Hematopoietic multipotent progenitor cell treated with erythropoietin and hydrocortisone succinate and interleukin-3 and kit ligand, for 17 days (in vitro differentiated cells): ENCODE data around the gene GBE1.

Experiments
- DNase-seq: peaks from one replicate; pipeline ENCODE4 v3.0.0-alpha.2; 2015; ENCODE audit warnings: low spot score

The GBE1 gene

GRCh38 chr3:81621277-81621676 lies 140.2 kb downstream of the GBE1 start:
- no peak for DNase-seq

- no peak for DNase-seq
Observed at GRCh38 chr3:81620849-81621248, 140.6 kb downstream of the GBE1 start.

- no peak for DNase-seq
Observed at GRCh38 chr3:81612768-81613167, 148.7 kb downstream of the GBE1 start.

- no peak for DNase-seq
Observed at GRCh38 chr3:81602781-81603180, 158.7 kb downstream of the GBE1 start.

- no peak for DNase-seq
Observed at GRCh38 chr3:81601707-81602305, 159.6 kb downstream of the GBE1 start.

GRCh38 chr3:81592101-81592500 lies 169.3 kb downstream of the GBE1 start:
- no peak for DNase-seq

GRCh38 chr3:81585937-81586336 lies 175.5 kb downstream of the GBE1 start:
- DNase-seq: no peak

- no peak for DNase-seq
Observed at GRCh38 chr3:81585056-81585455, 176.4 kb downstream of the GBE1 start.

GRCh38 chr3:81581966-81582599 lies 179.4 kb downstream of the GBE1 start:
- DNase-seq: peak; percentile 18

- no peak for DNase-seq
Observed at GRCh38 chr3:81580355-81580754, 181.1 kb downstream of the GBE1 start.

- DNase-seq: no peak
Observed at GRCh38 chr3:81579744-81580143, 181.7 kb downstream of the GBE1 start.

GRCh38 chr3:81572201-81572756 lies 189.2 kb downstream of the GBE1 start:
- no peak for DNase-seq

- no peak for DNase-seq
Observed at GRCh38 chr3:81568378-81568777, 193.1 kb downstream of the GBE1 start.

- no peak for DNase-seq
Observed at GRCh38 chr3:81565041-81565440, 196.4 kb downstream of the GBE1 start.

GRCh38 chr3:81558106-81558505 lies 203.3 kb downstream of the GBE1 start:
- no peak for DNase-seq

GRCh38 chr3:81554801-81555200 lies 206.6 kb downstream of the GBE1 start:
- DNase-seq: no peak

- DNase-seq: no peak
Observed at GRCh38 chr3:81554388-81554787, 207.1 kb downstream of the GBE1 start.

GRCh38 chr3:81550415-81550814 lies 211.0 kb downstream of the GBE1 start:
- DNase-seq: no peak

- DNase-seq: no peak
Observed at GRCh38 chr3:81549831-81550230, 211.6 kb downstream of the GBE1 start.

GRCh38 chr3:81549388-81549787 lies 212.1 kb downstream of the GBE1 start:
- DNase-seq: peak; percentile 10

GRCh38 chr3:81545572-81545971 lies 215.9 kb downstream of the GBE1 start:
- DNase-seq: no peak

GRCh38 chr3:81544385-81544784 lies 217.1 kb downstream of the GBE1 start:
- DNase-seq: no peak

GRCh38 chr3:81540787-81541186 lies 220.7 kb downstream of the GBE1 start:
- no peak for DNase-seq

- DNase-seq: no peak
Observed at GRCh38 chr3:81531846-81532245, 229.6 kb downstream of the GBE1 start.
